Activated effector memory CD4-positive, alpha-beta T cell treated with Interleukin-2 at 50 U/mL for 16 hours (primary cell): ENCODE measurements around the gene C1QTNF1.
A peak's percentile ranks its signal among the peaks of the same experiment; 100 is the strongest.

Experiments used
- DNase-seq: peaks from one replicate; pipeline ENCODE4 v3.0.0-alpha.2; 2020

The C1QTNF1 gene

GRCh38 chr17:79023886-79024771 lies at the start of gene C1QTNF1:
C1QTNF1 (plus strand) TSS chr17:79024169; CDS start chr17:79043969, 19,800 bp downstream.
- peak; percentile 16 for DNase-seq

- no peak for DNase-seq
These were observed 49.1 kb upstream of the C1QTNF1 start for GRCh38 chr17:78974635-78975591.

- DNase-seq: no peak
These were observed 46.9 kb upstream of the C1QTNF1 start for GRCh38 chr17:78976907-78977680.

GRCh38 chr17:78977681-78977943 lies 46.4 kb upstream of the C1QTNF1 start:
- no peak for DNase-seq

- DNase-seq: no peak
These were observed 45.7 kb upstream of the C1QTNF1 start for GRCh38 chr17:78977997-78978973.

GRCh38 chr17:78979780-78980623 lies 44.0 kb upstream of the C1QTNF1 start, which contains the start of gene LGALS3BP:
LGALS3BP (minus strand) TSS chr17:78979923; CDS start chr17:78977191, 2,732 bp downstream.
- DNase-seq: peak; percentile 14

- no peak for DNase-seq
These were observed 43.4 kb upstream of the C1QTNF1 start for GRCh38 chr17:78980624-78980972.

- DNase-seq: no peak
These were observed 42.7 kb upstream of the C1QTNF1 start for GRCh38 chr17:78981010-78981888.

GRCh38 chr17:78985395-78985794 lies 38.6 kb upstream of the C1QTNF1 start:
- DNase-seq: no peak

GRCh38 chr17:78986048-78986648 lies 37.8 kb upstream of the C1QTNF1 start:
- no peak for DNase-seq

- DNase-seq: no peak
These were observed 37.2 kb upstream of the C1QTNF1 start for GRCh38 chr17:78986649-78987328.

- no peak for DNase-seq
These were observed 35.8 kb upstream of the C1QTNF1 start for GRCh38 chr17:78988152-78988551.

GRCh38 chr17:78990349-78991016 lies 33.5 kb upstream of the C1QTNF1 start:
- DNase-seq: no peak

- DNase-seq: no peak
These were observed 32.8 kb upstream of the C1QTNF1 start for GRCh38 chr17:78991017-78991738.

- DNase-seq: no peak
These were observed 31.9 kb upstream of the C1QTNF1 start for GRCh38 chr17:78991906-78992532.

- no peak for DNase-seq
These were observed 31.3 kb upstream of the C1QTNF1 start for GRCh38 chr17:78992542-78993212.
